ENCODE measurements around the gene FBXL15. TPM values are rescaled to one million over a fixed set of nuclear protein-coding genes. Genes with fewer than 3 reads are reported as not detected.
A peak's percentile ranks its signal among the peaks of the same experiment; 100 is the strongest.

FBXL15 gene
- total and polyA plus RNA-seq, 9 of the 15 experiments (the other 6 are each of a cell fraction or from before 2014, with no cell fraction given) = 0.08 to 25.9 (median 3.5) TPM

DNA sequence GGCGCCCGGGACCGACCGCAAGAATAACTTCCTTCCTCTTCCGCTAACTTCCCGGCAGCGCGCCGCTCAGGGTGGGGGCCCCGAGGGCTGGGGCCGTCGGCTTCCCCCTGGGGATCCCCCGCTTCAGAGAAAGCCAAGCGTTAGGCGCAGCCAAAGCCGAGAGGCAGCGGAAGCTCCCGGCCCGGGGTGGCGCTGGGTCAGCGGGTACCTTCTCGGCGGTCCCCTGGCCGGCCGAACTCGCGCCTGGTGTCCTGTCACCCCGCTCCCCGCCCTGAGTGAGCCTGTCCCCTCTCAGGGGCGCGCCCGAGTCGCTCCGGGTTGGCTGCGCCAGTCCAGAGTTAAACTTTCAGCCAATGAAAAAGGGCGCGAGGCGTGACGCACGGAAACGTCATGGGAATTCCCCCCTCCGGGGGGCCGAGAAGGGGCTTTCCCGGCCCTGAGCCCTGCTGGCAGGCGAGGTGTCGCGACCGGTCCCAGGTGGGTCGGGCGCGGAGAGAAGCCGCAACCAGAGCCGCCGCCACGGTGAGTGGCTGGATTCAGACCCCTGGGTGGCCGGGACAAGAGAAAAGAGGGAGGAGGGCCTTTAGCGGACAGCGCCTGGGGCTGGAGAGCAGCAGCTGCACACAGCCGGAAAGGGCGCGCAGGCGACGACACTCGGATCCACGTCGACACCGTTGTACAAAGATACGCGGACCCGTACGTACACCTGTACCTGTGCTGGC, 26.4 kb upstream of the FBXL15 start (continued):
- TF ChIP-seq, protein P1, sequence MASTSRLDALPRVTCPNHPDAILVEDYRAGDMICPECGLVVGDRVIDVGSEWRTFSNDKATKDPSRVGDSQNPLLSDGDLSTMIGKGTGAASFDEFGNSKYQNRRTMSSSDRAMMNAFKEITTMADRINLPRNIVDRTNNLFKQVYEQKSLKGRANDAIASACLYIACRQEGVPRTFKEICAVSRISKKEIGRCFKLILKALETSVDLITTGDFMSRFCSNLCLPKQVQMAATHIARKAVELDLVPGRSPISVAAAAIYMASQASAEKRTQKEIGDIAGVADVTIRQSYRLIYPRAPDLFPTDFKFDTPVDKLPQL (IDR thresholded peaks at IDR 0.05; ENCODE audit: extremely low read depth, insufficient read length) = no peak
- TF ChIP-seq SRSF9 (IDR thresholded peaks at IDR 0.05; ENCODE audit: borderline replicate concordance, low read depth, low read length) (no peak), JUN (IDR thresholded peaks at IDR 0.05; ENCODE audit: borderline replicate concordance, low read depth, low read length) (no peak), JUN (CRISPR knock-in tag; IDR thresholded peaks at IDR 0.05; ENCODE audit: borderline replicate concordance) (no peak), EHMT2 (IDR thresholded peaks at IDR 0.05) (no peak), DIDO1 (tag; IDR thresholded peaks at IDR 0.05; ENCODE audit: low read depth) (no peak), MYNN (IDR thresholded peaks at IDR 0.05) (no peak), MYNN (CRISPR knock-in tag; IDR thresholded peaks at IDR 0.05) (no peak), ELF4 (CRISPR knock-in tag; IDR thresholded peaks at IDR 0.05) (no peak), CSDE1 (IDR thresholded peaks at IDR 0.05) (peak in 1 of 2 experiments; percentile 15; a peak in 1 of 4 replicates), RBM25 (IDR thresholded peaks at IDR 0.05; ENCODE audit: low read depth, low read length, severe bottlenecking) (no peak), ZNF764 (CRISPR knock-in tag; IDR thresholded peaks at IDR 0.05; ENCODE audit: low read depth) (no peak), BHLHE40 (IDR thresholded peaks at IDR 0.05; ENCODE audit: low read length) (no peak), TBP (optimal IDR thresholded peaks at IDR 0.05; ENCODE audit: low read depth, low read length) (peak; percentile 43)
- TF ChIP-seq, protein P2, sequence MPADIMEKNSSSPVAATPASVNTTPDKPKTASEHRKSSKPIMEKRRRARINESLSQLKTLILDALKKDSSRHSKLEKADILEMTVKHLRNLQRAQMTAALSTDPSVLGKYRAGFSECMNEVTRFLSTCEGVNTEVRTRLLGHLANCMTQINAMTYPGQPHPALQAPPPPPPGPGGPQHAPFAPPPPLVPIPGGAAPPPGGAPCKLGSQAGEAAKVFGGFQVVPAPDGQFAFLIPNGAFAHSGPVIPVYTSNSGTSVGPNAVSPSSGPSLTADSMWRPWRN (IDR thresholded peaks at IDR 0.05; ENCODE audit: low read depth) = no peak
- TF ChIP-seq, protein P3, sequence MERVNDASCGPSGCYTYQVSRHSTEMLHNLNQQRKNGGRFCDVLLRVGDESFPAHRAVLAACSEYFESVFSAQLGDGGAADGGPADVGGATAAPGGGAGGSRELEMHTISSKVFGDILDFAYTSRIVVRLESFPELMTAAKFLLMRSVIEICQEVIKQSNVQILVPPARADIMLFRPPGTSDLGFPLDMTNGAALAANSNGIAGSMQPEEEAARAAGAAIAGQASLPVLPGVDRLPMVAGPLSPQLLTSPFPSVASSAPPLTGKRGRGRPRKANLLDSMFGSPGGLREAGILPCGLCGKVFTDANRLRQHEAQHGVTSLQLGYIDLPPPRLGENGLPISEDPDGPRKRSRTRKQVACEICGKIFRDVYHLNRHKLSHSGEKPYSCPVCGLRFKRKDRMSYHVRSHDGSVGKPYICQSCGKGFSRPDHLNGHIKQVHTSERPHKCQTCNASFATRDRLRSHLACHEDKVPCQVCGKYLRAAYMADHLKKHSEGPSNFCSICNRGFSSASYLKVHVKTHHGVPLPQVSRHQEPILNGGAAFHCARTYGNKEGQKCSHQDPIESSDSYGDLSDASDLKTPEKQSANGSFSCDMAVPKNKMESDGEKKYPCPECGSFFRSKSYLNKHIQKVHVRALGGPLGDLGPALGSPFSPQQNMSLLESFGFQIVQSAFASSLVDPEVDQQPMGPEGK (CRISPR knock-in tag; IDR thresholded peaks at IDR 0.05; ENCODE audit: borderline replicate concordance) = no peak
- TF ChIP-seq, protein P4, sequence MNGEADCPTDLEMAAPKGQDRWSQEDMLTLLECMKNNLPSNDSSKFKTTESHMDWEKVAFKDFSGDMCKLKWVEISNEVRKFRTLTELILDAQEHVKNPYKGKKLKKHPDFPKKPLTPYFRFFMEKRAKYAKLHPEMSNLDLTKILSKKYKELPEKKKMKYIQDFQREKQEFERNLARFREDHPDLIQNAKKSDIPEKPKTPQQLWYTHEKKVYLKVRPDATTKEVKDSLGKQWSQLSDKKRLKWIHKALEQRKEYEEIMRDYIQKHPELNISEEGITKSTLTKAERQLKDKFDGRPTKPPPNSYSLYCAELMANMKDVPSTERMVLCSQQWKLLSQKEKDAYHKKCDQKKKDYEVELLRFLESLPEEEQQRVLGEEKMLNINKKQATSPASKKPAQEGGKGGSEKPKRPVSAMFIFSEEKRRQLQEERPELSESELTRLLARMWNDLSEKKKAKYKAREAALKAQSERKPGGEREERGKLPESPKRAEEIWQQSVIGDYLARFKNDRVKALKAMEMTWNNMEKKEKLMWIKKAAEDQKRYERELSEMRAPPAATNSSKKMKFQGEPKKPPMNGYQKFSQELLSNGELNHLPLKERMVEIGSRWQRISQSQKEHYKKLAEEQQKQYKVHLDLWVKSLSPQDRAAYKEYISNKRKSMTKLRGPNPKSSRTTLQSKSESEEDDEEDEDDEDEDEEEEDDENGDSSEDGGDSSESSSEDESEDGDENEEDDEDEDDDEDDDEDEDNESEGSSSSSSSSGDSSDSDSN (IDR thresholded peaks at IDR 0.05; ENCODE audit: borderline replicate concordance in 1 of 2, low read depth in 2 of 2, low read length in 2 of 2) = no peak
- TF ChIP-seq, protein P5, sequence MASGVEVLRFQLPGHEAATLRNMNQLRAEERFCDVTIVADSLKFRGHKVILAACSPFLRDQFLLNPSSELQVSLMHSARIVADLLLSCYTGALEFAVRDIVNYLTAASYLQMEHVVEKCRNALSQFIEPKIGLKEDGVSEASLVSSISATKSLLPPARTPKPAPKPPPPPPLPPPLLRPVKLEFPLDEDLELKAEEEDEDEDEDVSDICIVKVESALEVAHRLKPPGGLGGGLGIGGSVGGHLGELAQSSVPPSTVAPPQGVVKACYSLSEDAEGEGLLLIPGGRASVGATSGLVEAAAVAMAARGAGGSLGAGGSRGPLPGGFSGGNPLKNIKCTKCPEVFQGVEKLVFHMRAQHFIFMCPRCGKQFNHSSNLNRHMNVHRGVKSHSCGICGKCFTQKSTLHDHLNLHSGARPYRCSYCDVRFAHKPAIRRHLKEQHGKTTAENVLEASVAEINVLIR (CRISPR knock-in tag; IDR thresholded peaks at IDR 0.05) = peak; percentile 91
